HG03439 (cell line): ENCODE results near the gene EVA1A.

Source experiments
- ATAC-seq: cut with Tn5 transposase; IDR thresholded peaks from one replicate; pipeline ENCODE4 v1.9.1; 2021; ENCODE audit warnings: mild to moderate bottlenecking, moderate library complexity; ENCODE audit not compliant: unreplicated experiment

EVA1A gene

GRCh38 chr2:75564026-75564688 is 3.4 kb upstream of the EVA1A start:
- no peak for ATAC-seq

DNA sequence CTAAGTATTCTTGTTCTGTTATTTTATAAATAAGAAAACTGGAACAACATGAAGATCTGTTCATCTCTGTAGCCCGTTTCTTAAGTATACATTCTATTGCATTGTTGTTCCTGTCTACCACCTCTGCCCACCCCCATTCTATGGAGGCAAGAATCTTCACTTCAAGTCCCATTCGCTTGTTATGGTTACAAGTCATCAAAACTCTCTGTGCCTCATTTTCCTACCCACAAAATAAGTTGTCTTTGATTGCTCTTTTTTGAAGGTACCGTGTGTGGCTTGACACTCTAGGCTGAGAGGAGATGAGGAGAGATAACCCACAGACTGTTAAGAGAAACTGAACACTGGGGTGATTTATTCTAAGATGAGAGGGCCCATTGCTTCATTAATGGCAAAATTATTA is 2.9 kb upstream of the EVA1A start:
- ATAC-seq, result no peak

GRCh38 chr2:75562513-75562864 is 1.8 kb upstream of the EVA1A start:
- no peak for ATAC-seq

GRCh38 chr2:75561566-75562512 is 1.1 kb upstream of the EVA1A start:
- ATAC-seq, result no peak

DNA sequence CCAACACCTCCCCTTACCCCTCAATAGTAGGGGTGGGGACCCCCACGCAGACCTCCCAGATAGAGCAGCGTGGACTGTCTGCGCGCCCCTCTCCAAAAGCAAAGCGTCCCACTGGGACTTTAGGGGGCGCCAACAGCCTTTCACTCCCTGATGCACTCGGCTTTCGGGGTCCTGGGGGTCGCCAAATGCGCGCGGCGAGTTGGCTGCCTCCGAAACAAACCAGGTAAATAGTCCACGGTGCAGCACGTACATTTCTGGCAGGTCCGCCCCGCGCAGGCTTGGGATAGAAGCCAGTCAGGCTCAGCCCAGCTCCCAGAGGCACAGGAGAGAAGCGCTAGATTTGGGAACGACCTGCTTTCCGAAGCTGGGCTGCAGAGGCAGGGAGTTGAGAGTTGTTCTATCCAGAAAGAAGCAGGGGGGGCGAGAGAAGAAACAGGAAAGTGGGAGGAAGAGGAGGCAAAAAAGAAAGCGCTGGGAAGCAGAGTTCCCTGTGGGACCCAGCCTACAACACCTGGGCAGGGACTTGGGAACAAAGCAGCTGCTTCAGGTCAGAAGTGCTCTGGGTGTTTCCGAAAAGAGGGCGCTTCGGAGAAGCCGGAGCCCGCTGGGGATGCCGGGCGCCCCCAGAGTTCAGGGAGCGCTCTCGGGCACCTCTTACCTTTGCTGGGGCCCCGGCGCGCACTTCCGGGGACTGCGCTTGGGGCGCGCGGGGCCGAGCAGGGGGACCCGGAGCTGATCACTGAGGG is 544 bp downstream of the EVA1A start:
- no peak for ATAC-seq

- no peak for ATAC-seq
These were observed 1.1 kb downstream of the EVA1A start for GRCh38 chr2:75559680-75560021.

DNA sequence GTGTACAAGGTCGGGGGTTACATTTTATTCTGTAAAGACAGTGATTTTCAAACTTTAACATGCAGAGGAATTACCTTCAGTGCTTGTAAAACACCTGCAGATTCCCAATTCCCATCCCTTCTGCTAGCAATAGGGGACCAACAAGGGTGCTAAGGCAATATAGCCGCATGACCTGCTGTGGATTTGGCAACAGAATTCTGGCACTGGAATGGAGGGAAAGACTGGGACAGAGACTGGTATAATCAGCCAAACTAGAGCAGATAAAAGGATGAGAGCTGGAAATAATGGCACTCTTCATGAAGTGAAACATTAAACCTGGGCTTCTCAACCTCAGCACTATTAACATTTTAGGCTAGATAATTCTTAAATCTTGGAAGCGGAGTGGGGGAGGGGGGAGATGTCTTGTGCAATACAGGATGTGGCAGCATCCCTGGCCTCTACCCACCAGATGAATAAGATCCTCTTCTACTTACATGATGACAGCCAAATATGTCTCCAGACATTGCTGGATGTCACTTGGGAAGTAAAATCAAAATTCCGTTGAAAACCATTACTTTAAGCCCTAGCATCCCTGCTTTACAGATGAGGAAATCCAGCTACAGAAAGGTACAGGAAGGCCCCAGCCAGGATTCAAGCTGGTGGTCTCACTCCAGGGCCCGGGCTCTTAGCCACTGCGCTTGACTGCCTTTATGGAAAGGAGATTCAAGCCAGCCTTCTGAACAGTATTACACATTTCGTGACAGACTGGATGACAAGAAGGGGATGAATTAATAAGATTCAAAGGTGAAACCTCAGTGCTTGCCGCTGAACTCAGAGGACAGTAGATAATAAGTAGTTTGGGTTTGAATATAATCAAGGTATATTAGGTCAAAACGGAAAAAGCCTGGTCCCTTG is 1.7 kb downstream of the EVA1A start:
- no peak for ATAC-seq

GRCh38 chr2:75558136-75558535 is 2.6 kb downstream of the EVA1A start:
- no peak for ATAC-seq

DNA sequence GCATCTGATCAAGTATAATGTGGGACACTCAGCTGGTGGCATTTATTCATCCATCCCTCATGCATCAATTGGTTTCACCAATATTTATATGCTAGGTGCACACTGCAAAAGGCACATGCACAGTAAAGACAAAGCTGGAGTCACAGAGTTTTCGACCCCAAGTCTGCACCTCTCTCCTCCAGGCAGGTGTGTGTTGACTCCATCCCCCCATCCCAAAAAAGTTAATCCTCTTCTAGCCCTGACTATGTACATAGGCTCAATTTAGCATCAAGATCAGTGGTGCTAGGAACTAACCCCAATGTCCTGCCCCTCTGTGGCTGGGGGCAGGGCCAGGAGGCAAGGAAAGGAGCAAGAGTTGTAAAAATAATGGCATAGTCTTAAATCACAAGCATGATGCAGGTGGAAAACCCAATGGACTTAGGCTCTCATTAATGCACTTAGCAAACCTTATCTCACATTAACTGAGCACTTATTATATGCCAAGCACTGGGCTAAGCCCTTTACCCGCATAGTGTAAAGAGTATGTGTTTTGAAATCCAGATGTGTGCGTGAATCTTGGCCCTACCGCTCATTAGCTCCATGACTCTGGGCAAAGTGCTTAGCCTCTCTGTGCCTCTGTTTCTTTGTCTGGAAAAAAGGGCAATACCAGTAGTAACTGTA is 3.1 kb downstream of the EVA1A start:
- ATAC-seq, result no peak

DNA sequence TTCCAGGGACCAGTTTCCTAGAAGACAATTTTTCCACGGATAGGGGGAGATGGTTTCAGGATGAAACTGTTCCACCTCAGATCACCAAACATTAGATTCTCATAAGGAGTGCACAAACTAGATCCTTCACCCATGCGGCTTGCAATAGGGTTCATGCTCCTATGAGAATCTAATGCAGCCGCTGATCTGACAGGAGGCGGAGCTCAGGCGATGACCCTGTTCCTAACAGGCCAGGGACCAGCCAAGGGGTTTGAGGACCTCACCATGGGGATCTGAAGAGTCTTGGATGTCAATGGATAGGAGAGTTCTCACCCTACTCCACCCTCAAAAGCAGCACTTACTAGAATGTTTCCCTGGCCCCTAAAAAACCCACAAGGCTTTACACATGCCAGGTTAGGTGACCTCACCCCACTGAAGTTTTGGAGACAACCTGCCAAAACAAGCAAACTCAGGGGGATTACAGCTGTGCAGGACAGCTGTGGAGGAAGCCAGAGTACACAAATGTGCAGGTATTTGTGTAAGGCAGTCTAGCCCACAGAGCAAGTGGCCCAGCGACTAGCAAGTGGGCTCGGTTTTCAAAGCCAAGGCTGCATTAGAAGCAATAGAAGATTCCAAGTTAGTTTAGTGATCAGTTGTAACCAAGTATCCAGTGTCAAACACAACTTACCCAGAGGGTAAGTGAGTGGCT is 3.9 kb downstream of the EVA1A start:
- ATAC-seq, result no peak

- ATAC-seq, result no peak
These were observed 5.0 kb downstream of the EVA1A start for GRCh38 chr2:75555701-75556100.

GRCh38 chr2:75553935-75554531 is 6.7 kb downstream of the EVA1A start:
- ATAC-seq, result no peak

DNA sequence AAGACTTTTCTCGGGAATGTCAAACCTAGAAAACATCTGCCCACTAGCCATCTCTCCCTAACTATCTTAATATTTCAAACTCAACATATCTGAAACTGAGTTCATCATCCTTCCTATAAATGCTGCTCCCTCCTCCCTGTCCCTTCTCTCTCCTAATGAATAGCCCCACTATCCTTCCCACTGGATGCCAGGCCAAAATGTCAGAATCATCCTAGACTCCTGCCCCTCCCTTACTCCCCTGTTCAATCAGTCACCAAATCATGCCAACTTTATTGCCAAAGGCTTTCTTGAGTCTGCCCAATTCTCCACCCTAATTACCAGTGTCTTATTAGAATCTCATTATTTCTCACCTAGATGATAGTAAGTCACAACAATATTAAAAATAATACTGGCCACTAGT is 8.5 kb downstream of the EVA1A start:
- ATAC-seq, result no peak

DNA sequence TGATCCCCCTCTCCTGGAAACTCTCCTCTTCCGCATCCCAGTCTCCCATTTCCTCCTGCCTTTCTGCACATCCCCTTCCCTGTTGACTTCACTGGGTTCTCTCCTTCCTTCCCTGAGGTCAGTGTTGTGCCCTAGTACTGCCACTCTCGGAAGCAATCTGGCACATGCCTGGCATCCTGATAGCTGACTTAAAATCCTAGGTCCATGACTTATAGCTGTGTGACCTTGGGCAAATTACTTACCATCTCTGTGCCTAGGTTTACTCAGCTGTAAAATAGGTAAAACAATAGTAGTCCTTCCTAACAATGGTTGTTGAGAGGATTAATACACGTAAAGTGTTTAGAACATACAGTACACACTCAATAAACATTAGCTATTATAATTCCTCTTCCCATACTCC is 9.3 kb downstream of the EVA1A start:
- ATAC-seq, result no peak

DNA sequence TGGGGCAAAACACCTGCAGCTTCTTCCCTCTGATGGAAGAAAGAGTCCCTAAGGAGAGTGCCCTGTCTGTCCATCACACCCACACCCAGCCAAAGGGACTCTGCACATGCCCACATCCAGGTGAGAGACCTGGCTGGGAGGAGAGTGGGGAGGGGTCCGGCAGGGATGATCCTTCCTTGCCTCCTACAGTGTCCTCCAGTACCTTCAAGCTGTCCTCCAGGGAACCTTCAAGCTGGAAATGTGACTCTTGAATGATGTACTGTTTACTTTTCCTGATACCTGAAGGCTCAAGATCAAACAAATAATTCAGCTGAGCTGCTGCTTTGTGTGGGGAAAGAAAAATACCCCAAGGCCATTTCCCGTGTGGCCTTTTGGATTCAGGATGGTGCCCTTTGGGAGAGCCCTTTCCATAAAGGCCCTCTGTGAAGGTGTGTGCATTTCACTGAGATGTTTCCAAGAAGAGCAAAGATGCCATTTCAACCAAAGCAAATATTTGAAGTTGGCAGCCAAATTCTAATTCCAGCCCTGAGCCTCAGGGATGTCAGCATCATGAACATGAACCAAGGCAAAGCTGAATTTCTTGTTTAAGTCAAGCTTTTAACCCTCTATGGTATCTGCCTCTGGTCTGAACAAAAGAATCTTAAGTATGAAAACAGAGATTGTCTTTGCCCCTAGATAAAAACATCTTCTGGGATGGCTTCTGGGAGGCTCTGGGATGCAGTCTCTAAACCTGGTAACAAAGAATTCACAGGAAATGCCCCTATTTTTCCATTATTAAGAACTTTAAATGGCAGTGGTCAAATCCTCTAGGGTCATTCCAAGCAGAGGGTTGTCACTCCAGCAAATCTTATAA is 11.1 kb downstream of the EVA1A start:
- no peak for ATAC-seq

DNA sequence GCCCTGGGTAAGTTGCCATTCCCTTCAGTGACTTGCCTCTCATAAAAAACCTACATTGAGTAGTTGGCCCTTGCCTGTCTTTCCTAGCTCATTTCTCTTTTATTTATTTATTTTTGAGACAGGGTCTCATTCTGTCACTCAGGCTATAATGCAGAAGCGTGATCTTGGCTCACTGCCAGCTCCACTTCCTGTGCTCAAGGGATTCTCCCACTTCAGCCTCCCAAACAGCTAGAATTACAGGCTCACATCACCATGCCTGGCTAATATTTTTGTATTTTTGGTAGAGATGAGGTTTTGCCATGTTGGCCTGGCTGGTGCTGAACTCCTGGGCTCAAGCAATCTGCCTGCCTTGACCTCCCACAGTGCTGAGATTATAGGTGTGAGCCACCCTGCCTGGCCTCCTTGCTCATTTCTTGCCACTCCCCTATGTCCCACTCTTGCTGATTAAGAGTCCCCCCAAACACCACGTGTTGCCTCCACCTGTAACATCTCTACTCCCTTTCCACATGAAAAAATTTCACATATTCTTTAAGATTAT is 12.6 kb downstream of the EVA1A start:
- no peak for ATAC-seq

GRCh38 chr2:75547345-75548035 is 13.2 kb downstream of the EVA1A start:
- ATAC-seq, result no peak

DNA sequence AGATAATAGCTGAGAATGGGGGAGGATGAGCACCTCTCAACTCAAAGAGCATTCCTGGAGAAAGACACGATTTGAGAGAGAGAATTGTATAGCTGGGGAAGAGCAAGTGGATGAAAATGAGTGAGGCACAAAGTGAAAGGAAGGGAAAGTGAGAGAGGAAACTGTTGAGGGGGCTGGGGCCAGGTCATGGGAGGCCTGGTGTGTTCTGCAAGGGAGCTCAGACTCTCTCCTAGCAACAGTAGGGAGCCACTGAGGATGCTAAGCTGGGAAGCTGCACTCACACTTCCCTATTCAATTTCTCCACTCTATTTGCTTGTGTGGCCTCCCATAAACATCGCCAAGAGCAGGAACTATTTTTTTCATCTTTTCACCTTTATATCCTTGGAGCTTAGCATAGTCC is 14.8 kb downstream of the EVA1A start:
- no peak for ATAC-seq
